Heart right ventricle (tissue), 16 donors: Measurements from ENCODE around the gene CHST15. TPM values are rescaled to one million over a fixed set of nuclear protein-coding genes. Genes with fewer than 3 reads are reported as not detected.

Experiments
- ATAC-seq, 8 donors: fragments of 200-7000 bp; cut with Tn5 transposase; one replicate each; pipeline ENCODE4 v1.9.1; 2020; ENCODE audit warnings: mild to moderate bottlenecking in 8 of 8, moderate library complexity in 8 of 8, moderate number of reproducible peaks in 1 of 8
- DNase-seq, 2 donors: peaks; one replicate each; pipeline ENCODE4 v3.0.0-alpha.2; 2020
- H3K27ac ChIP-seq, 10 donors: fragments of 200-600 bp; sonication (generic) in 2 of 10; one replicate each; pipeline versions ENCODE4 v1.5.0 to v1.8.0; 2020 to 2022; ENCODE audit warnings: mild to moderate bottlenecking in 3 of 10
- H3K27me3 ChIP-seq, 7 donors: fragments of 200-600 bp; one replicate each; pipeline ENCODE4 v1.8.0; 2021 to 2022; ENCODE audit warnings: mild to moderate bottlenecking in 2 of 7
- H3K36me3 ChIP-seq, 9 donors: fragments of 200-600 bp; sonication (generic) in 1 of 9; one replicate each; pipeline versions ENCODE4 v1.5.0 to v1.8.0; 2020 to 2022; ENCODE audit warnings: mild to moderate bottlenecking in 2 of 9
- H3K4me1 ChIP-seq, 9 donors: fragments of 200-600 bp; sonication (generic) in 1 of 9; one replicate each; pipeline versions ENCODE4 v1.5.0 to v1.8.0; 2020 to 2022; ENCODE audit warnings: mild to moderate bottlenecking in 4 of 9
- H3K4me3 ChIP-seq, 10 donors: fragments of 200-600 bp; sonication (generic) in 2 of 10; one replicate each; pipeline versions ENCODE4 v1.5.0 to v1.8.0; 2020 to 2022; ENCODE audit warnings: mild to moderate bottlenecking in 7 of 10, moderate library complexity in 2 of 10
- H3K9me3 ChIP-seq, 11 donors: fragments of 200-600 bp in 10 of 11; sonication (generic) in 2 of 11; one replicate each; pipeline versions ENCODE4 v1.5.0 to v1.8.0; 2013 to 2022; ENCODE audit warnings: mild to moderate bottlenecking in 2 of 11, control low read depth in 1 of 11, moderate library complexity in 1 of 11
- CTCF ChIP-seq, 9 donors: fragments of 200-600 bp; sonication (generic) in 2 of 9; IDR thresholded peaks; one replicate each; pipeline versions ENCODE4 v1.5.0 to v1.8.0; 2021 to 2022; ENCODE audit warnings: antibody characterized with exemption in 9 of 9, mild to moderate bottlenecking in 5 of 9, moderate library complexity in 1 of 9
- WGBS, 2 donors: extraction: QIAGEN DNeasy Blood & Tissue Kit; methylation state at CpG; one replicate each; pipeline ENCODE4 v1.1.7; 2013; ENCODE audit warnings: inconsistent platforms in 1 of 2; 5-methylcytosine and 5-hydroxymethylcytosine counted together
- intact Hi-C, 10 donors: fragments of 100-400 bp; cut with DNase I; formaldehyde crosslinking; loops; one replicate each; pipeline versions ENCODE4 v1.11.1 to v1.14.2; 2022
- polyA plus RNA-seq, 2 donors: library from polyadenylated mRNA; stranded (reverse); fragments of 200-250 nt; gene quantifications; one replicate each; pipeline ENCODE4 v1.2.3, GENCODE V29; 2013
- total RNA-seq, 10 donors: library from RNA; stranded (reverse); fragmentation: NEBNext Ultra II Directional in 3 of 10; extraction: Animal tissue kit (Norgen Biotek cat#: 25700) in 3 of 10; gene quantifications; one replicate each; pipeline versions ENCODE4 v1.2.1 to v1.2.4, GENCODE V29; 2021 to 2023
- donor health status: Arrhythmogenic right ventricular cardiomyopathy.
- donor health status: ischemic (EF 13 %, LVEDD 7.1; RV severe dilation, severe dysfunction).
- donor health status: healthy with polysubstance abuse.
- donor health status: DM: no; HTN: yes; CAD: no.
- donor health status: DM: no; HTN: no; CAD: no.
- donor health status: ischemic (EF 25% LVEDD 6.9; RV normal size, moderate dysfunction).
- donor health status: ischemic (EF 25% LVEDD 5.7; RV mildly dilated, moderate dysfunction).
- donor health status: healthy.
- donor health status: DM: yes; HTN: yes; CAD: no.
- donor health status: Ischemic cardiomyopathy.
- donor health status: ischemic (EF 35%, LVEDD 5.7; RV mildly dilated, moderate dysfunction).
- donor health status: nonischemic (EF 11% LVEDD 7.7; RV severe dilation, severe dysfunction).
- donor health status: DM: yes; HTN: yes; CAD: no.
- donor health status: PGD.
- donor health status: ischemic (EF 29% LVEDD 5.4; RV normal size, mild dysfunction).
- donor health status: nonischemic (EF 23%, LVEDD 6.1; RV moderate dilation, normal function).

CHST15 gene
- total and polyA plus RNA-seq, 12 donors: 1.3 to 16.7 (median 4.8) TPM

- intact Hi-C loops: no loop called here
- ATAC-seq: peak in 3 of 8 donors; percentile 11 to 41 (median 15)
- Histone ChIP-seq H3K4me1 (peaks cover 0 to 20% (median 0%) of the 10 kb centered on the region in 9 donors), H3K27ac (no peak overlapping the region), H3K9me3 (peaks cover 0 to 18% (median 2%) of the 10 kb centered on the region in 11 donors), H3K4me3 (no peak overlapping the region), H3K27me3 (no peaks in the 10 kb centered on the region), H3K36me3 (no peaks in the 10 kb centered on the region)
- DNase-seq: no peak
- no peak for TF ChIP-seq CTCF (IDR thresholded peaks at IDR 0.05)
- 86 to 89% methylated on average over 6 of the region's 6 CpGs for WGBS, 2 donors
Observed at GRCh38 chr10:124138883-124139348, 45.5 kb upstream of the CHST15 start.

- intact Hi-C loops: no loop called here
- 81 to 83% methylated on average over 3 of the region's 3 CpGs for WGBS, 2 donors
- DNase-seq: no peak
- Histone ChIP-seq H3K9me3 (peaks cover 0 to 18% (median 2%) of the 10 kb centered on the region in 11 donors), H3K27ac (no peak overlapping the region), H3K4me3 (no peak overlapping the region), H3K27me3 (no peaks in the 10 kb centered on the region), H3K4me1 (peaks cover 0 to 14% (median 0%) of the 10 kb centered on the region in 9 donors), H3K36me3 (no peaks in the 10 kb centered on the region)
- ATAC-seq: peak in 7 of 8 donors; percentile 24 to 81 (median 60)
- no peak for TF ChIP-seq CTCF (IDR thresholded peaks at IDR 0.05)
Observed at GRCh38 chr10:124138195-124138882, 44.9 kb upstream of the CHST15 start.

- TF ChIP-seq CTCF (IDR thresholded peaks at IDR 0.05): no peak
- intact Hi-C loops: no loop called here
- no peaks in the 10 kb centered on the region for H3K4me1 ChIP-seq
- WGBS, 2 donors: 90 to 95% methylated on average over 9 of the region's 9 CpGs
- H3K4me3 ChIP-seq: no peak overlapping the region
- H3K36me3 ChIP-seq: no peaks in the 10 kb centered on the region
- no peaks in the 10 kb centered on the region for H3K27me3 ChIP-seq
- DNase-seq: no peak
- H3K27ac ChIP-seq: no peak overlapping the region
- peaks cover 0 to 7% (median 0%) of the 10 kb centered on the region in 11 donors for H3K9me3 ChIP-seq
- no peak for ATAC-seq
Observed at GRCh38 chr10:124134251-124134893, 41.0 kb upstream of the CHST15 start.

- ATAC-seq (no peak), DNase-seq (no peak)
- no peaks in the 10 kb centered on the region for H3K36me3 ChIP-seq
- H3K4me1 ChIP-seq: no peaks in the 10 kb centered on the region
- H3K27ac ChIP-seq: no peak overlapping the region
- intact Hi-C loops: no loop called here
- H3K9me3 ChIP-seq: peaks cover 0 to 7% (median 0%) of the 10 kb centered on the region in 11 donors
- 60 to 71% methylated on average over 5 of the region's 5 CpGs for WGBS, 2 donors
- H3K4me3 ChIP-seq: no peak overlapping the region
- TF ChIP-seq CTCF (IDR thresholded peaks at IDR 0.05): no peak
- no peaks in the 10 kb centered on the region for H3K27me3 ChIP-seq
Observed at GRCh38 chr10:124132876-124133275, 39.5 kb upstream of the CHST15 start.
